ENCODE data around the gene CNTNAP5.

Gene CNTNAP5

DNA sequence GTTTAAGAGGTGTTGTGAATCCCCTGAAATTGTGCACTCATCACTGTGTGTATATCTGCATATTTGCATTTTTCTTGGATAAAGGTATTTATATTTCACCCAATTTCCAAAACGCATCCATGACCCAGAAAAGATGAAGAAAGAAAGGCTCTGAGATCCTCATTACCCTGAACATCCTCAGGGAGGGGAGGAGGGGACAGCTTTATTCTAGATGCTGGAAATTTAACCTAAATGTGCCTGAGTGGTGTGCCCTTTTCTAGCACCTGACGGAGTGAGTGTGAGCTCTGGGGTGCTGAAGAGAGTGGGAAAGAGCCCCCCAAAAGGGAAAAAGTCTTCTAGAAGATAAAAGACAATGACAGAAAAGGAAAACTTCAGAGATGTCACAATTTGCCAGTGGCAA is 20.8 kb downstream of the CNTNAP5 start:
- no peak for TF ChIP-seq CTCF (IDR thresholded peaks at IDR 0.05)

DNA sequence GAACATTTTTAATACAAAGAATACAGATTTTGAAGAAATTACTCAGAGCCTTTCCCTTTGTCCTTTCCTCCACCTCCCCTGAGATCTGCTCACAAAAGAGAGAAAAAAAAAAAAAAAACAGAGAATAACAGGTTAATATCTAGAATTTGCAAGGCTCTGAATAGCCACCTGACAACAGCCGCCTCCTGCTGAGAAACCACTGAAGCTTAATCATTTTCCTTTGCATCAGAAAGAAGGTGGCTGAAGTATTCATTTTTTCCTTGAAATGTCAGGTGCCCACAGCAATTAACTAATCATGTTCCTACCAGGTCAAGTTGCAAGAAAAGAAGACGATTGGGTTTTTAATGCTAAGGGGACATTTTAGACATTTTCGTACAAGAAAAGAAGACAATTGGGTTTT is 21.2 kb downstream of the CNTNAP5 start:
- TF ChIP-seq CTCF (IDR thresholded peaks at IDR 0.05): no peak

GRCh38 chr2:124048102-124048501 is 23.0 kb downstream of the CNTNAP5 start:
- no peak for TF ChIP-seq CTCF (IDR thresholded peaks at IDR 0.05)

DNA sequence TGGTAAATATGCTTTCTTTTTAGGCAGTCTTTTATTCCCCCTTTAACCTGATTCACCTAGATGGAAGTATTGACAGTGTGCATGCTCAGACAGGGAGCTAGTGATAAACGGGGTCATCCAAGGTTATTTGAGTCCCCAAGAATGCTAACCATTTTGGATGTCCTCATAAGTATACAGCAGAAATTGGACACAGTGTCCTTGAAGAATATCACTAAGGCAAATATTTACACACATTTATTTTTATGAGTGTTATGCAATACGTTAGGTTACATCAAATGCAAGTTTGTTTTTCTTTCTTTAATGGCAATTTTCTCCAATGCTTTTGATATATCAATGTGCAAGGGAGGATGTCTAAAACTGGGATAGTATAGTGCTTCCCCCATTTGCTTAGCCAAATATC is 23.6 kb downstream of the CNTNAP5 start:
- TF ChIP-seq CTCF (IDR thresholded peaks at IDR 0.05): no peak

GRCh38 chr2:124049136-124049535 is 24.0 kb downstream of the CNTNAP5 start:
- no peak for TF ChIP-seq CTCF (IDR thresholded peaks at IDR 0.05)

DNA sequence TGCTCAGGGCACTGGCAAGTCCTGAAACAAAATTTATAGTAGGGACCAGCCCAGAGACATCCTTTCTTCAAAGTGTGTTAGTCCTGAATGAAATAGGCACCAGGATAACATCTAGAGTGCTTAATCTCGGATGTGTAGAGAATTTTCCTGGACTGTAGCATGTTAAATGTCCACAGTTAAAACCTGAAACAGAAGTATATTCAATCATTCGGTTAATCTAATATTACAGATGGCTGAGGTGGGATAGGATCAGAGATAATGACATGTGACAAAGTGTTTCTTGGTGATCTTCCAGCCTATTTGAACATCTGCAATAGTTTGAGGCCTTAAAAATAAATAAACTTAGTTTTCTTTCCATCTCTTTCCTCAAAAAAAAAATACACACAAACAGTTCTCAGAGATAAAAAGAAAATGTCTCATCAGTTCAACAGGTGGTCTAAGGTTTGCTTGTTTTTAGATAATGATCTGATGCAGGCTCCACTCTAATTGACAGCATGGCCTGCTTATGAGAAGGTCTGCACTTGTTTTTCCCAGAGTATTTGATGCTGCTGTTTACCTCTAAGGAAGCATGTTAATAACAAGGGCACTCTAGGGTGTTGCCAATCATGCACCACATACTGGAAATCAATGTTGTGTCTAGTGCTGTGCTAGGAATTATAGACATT is 25.9 kb downstream of the CNTNAP5 start:
- TF ChIP-seq CTCF (IDR thresholded peaks at IDR 0.05): no peak

- TF ChIP-seq CTCF (IDR thresholded peaks at IDR 0.05): no peak
These were observed 28.7 kb downstream of the CNTNAP5 start for GRCh38 chr2:124053796-124054195.

DNA sequence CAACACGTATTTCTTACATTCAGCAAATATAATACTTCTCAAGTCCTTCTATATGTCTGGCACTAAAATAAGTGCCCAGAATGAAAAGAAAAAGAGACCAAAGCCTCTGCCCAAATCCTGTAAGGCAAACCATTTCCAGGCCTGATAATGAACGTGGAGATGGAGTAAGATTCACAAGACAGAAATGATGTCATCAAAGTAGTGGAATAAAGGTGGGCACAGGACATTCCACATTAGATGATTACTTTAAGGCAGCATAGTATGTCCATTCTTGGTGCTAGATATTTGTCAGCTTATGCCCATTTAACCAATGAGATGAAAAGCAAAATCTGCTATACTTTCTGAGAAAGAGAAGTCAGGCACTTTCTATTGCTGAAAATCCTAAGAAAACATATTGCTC is 38.5 kb downstream of the CNTNAP5 start:
- TF ChIP-seq CTCF (IDR thresholded peaks at IDR 0.05): no peak
